ENCODE data around the gene CRY2. TPM values are rescaled to one million over a fixed set of nuclear protein-coding genes. Genes with fewer than 3 reads are reported as not detected.

CRY2 gene
- total RNA-seq, 1 donor from 2014 or later: 74.2 TPM

GRCh38 chr11:45906096-45906682, 58.9 kb downstream of the CRY2 start:
- no peak for ATAC-seq
- intact Hi-C loops (cut with DNase I): no loop called here

GRCh38 chr11:45906965-45907611, 59.8 kb downstream of the CRY2 start, which contains the start of gene FREY1:
Gene FREY1, minus strand, starts transcription at chr11:45907271. Its CDS starts 26 bp downstream, at chr11:45907245.
- DNase-seq (ENCODE audit: low spot score) (no peak), ATAC-seq (peak; percentile 1)
- intact Hi-C loops (cut with DNase I): no loop called here

More at GRCh38 chr11:45906096-45906682, 58.9 kb downstream of the CRY2 start:
- no peak for DNase-seq (ENCODE audit: low spot score)

GRCh38 chr11:45907911-45908370, 60.7 kb downstream of the CRY2 start:
- ATAC-seq (no peak), DNase-seq (ENCODE audit: low spot score) (no peak)
- intact Hi-C loops (cut with DNase I): no loop called here

GRCh38 chr11:45909594-45910475, 62.6 kb downstream of the CRY2 start:
- DNase-seq (ENCODE audit: low spot score) (no peak), ATAC-seq (no peak)
- intact Hi-C loops (cut with DNase I): no loop called here

GRCh38 chr11:45910623-45911022, 63.3 kb downstream of the CRY2 start:
- ATAC-seq (no peak), DNase-seq (ENCODE audit: low spot score) (no peak)
- intact Hi-C loops (cut with DNase I): no loop called here

- ATAC-seq (no peak), DNase-seq (ENCODE audit: low spot score) (no peak)
- intact Hi-C loops (cut with DNase I): no loop called here
These were observed 66.2 kb downstream of the CRY2 start for GRCh38 chr11:45913514-45913913.

GRCh38 chr11:45913942-45914635, 66.8 kb downstream of the CRY2 start:
- DNase-seq (ENCODE audit: low spot score): no peak
- intact Hi-C loops (cut with DNase I): no loop called here
- no peak for ATAC-seq

GRCh38 chr11:45915446-45915845, 68.2 kb downstream of the CRY2 start:
- ATAC-seq (no peak), DNase-seq (ENCODE audit: low spot score) (no peak)
- intact Hi-C loops (cut with DNase I): no loop called here

- no peak for ATAC-seq
- DNase-seq (ENCODE audit: low spot score): no peak
- intact Hi-C loops (cut with DNase I): no loop called here
These were observed 70.0 kb downstream of the CRY2 start for GRCh38 chr11:45917286-45917622.

- DNase-seq (ENCODE audit: low spot score) (peak; percentile 97), ATAC-seq (peak; percentile 97)
- intact Hi-C loops (cut with DNase I): no loop called here
These were observed 70.5 kb downstream of the CRY2 start, which contains the start of gene PEX16 for GRCh38 chr11:45917623-45918330. Gene PEX16, minus strand, starts transcription at chr11:45917877. Its CDS starts 66 bp downstream, at chr11:45917811.

- peak; percentile 85 for ATAC-seq
- intact Hi-C loops (cut with DNase I): no loop called here
- peak; percentile 89 for DNase-seq (ENCODE audit: low spot score)
These were observed 71.2 kb downstream of the CRY2 start for GRCh38 chr11:45918331-45918941.

- no peak for ATAC-seq
- intact Hi-C loops (cut with DNase I): no loop called here
- DNase-seq (ENCODE audit: low spot score): no peak
These were observed 71.8 kb downstream of the CRY2 start for GRCh38 chr11:45918962-45919675.

GRCh38 chr11:45919806-45920530, 72.7 kb downstream of the CRY2 start:
- intact Hi-C loops (cut with DNase I): no loop called here
- ATAC-seq (no peak), DNase-seq (ENCODE audit: low spot score) (no peak)

- ATAC-seq: no peak
- intact Hi-C loops (cut with DNase I): no loop called here
- DNase-seq (ENCODE audit: low spot score): peak; percentile 38
These were observed 73.5 kb downstream of the CRY2 start for GRCh38 chr11:45920531-45921477.

GRCh38 chr11:45921561-45922424, 74.5 kb downstream of the CRY2 start:
- peak; percentile 55 for DNase-seq (ENCODE audit: low spot score)
- ATAC-seq: no peak
- intact Hi-C loops (cut with DNase I): no loop called here

All from sciatic nerve (tissue), 2 donors.